ENCODE results near the gene CYTH1. TPM values are rescaled to one million over a fixed set of nuclear protein-coding genes. Genes with fewer than 3 reads are reported as not detected.

CYTH1 gene
- total RNA-seq, 1 experiment from 2014 or later: 9.7 TPM

GRCh38 chr17:78763561-78763960, 18.5 kb downstream of the CYTH1 start:
- no peaks in the 10 kb centered on the region for H4K20me1 ChIP-seq (ENCODE audit: control insufficient read depth, insufficient read depth, insufficient read length)
- no peak overlapping the region for H3K4me3 Mint-ChIP-seq
- H3K18ac ChIP-seq (ENCODE audit: insufficient read length, low read depth, low read length): no peak overlapping the region
- no peak overlapping the region for H2BK5ac ChIP-seq (ENCODE audit: insufficient read length, low read length)
- no peak overlapping the region for H3K14ac ChIP-seq (ENCODE audit: insufficient read depth, low read length)
- H3K4me1 Mint-ChIP-seq: peaks cover 11% of the 10 kb centered on the region in 2 experiments
- H3K27me3 ChIP-seq (ENCODE audit: insufficient read depth, low read length): no peaks in the 10 kb centered on the region
- no peaks in the 10 kb centered on the region for H3K27me3 Mint-ChIP-seq (ENCODE audit: low read depth)
- H3K9me3 ChIP-seq (ENCODE audit: control insufficient read depth, low read depth, low read length): no peaks in the 10 kb centered on the region
- H3K27ac Mint-ChIP-seq: no peak overlapping the region
- H3K27ac ChIP-seq (ENCODE audit: insufficient read length, low read depth, low read length): no peak overlapping the region
- no CpG with 5 or more reads among the region's 3 CpGs for WGBS (ENCODE audit: extremely low coverage, insufficient read length, low lambda C conversion rate)
- H2BK12ac ChIP-seq (ENCODE audit: insufficient read length, low read depth, low read length): no peak overlapping the region
- no peak overlapping the region for H2AFZ ChIP-seq (ENCODE audit: low read length)
- H3K4ac ChIP-seq (ENCODE audit: low read depth, low read length): no peak overlapping the region
- H3K9me3 Mint-ChIP-seq: no peaks in the 10 kb centered on the region
- H3K23me2 ChIP-seq (ENCODE audit: insufficient read length, low read depth, low read length, poor library complexity, severe bottlenecking): no peaks in the 10 kb centered on the region
- no peak overlapping the region for H3K56ac ChIP-seq (ENCODE audit: insufficient read length, low read depth, low read length)
- H3K9ac ChIP-seq (ENCODE audit: extremely low read depth, insufficient read length, low read length): no peak overlapping the region
- H3K23ac ChIP-seq (ENCODE audit: insufficient read length, low read depth, low read length): no peak overlapping the region
- H2BK20ac ChIP-seq (ENCODE audit: low read depth, low read length, poor library complexity, severe bottlenecking): no peak overlapping the region
- H4K5ac ChIP-seq (ENCODE audit: insufficient read length, low read depth, low read length): no peak overlapping the region
- H3K4me1 ChIP-seq (ENCODE audit: insufficient read depth, low read length): peaks cover 2% of the 10 kb centered on the region; the same call in 1 of the 2 replicates
- H2BK15ac ChIP-seq (ENCODE audit: low read depth, low read length): no peak overlapping the region
- no peak overlapping the region for H3K4me2 ChIP-seq (ENCODE audit: insufficient read depth, insufficient read length, low read length)
- no peak overlapping the region for H2AK5ac ChIP-seq (ENCODE audit: insufficient read length, low read length)
- H3K79me2 ChIP-seq (ENCODE audit: insufficient read depth, low read length): no peaks in the 10 kb centered on the region
- H4K91ac ChIP-seq (ENCODE audit: insufficient read length, low read depth, low read length): no peak overlapping the region
- TF ChIP-seq CTCF (conservative IDR thresholded peaks at IDR 0.05): no peak
- H4K8ac ChIP-seq (replicated peaks; ENCODE audit: insufficient read length, low read depth, low read length): no peak overlapping the region
- H2BK120ac ChIP-seq (ENCODE audit: low read depth, low read length, poor library complexity, severe bottlenecking): no peak overlapping the region
- no peaks in the 10 kb centered on the region for H3K36me3 Mint-ChIP-seq (ENCODE audit: insufficient read depth in 1 of 3, low read depth in 3 of 3)
- DNase-seq: no peak
- no peak overlapping the region for H3T11ph ChIP-seq (ENCODE audit: low read length)
- peaks cover 10% of the 10 kb centered on the region for H3K79me1 ChIP-seq (ENCODE audit: insufficient read depth, low read depth, low read length, poor library complexity, severe bottlenecking)
